HG03039 (cell line): ENCODE results near the gene IL23R.
A peak's percentile ranks its signal among the peaks of the same experiment; 100 is the strongest.
"Not testable (repeated sequence)": the region's sequence is repeated elsewhere in the genome, so short reads cannot be mapped to it uniquely, and the experiment has no call there.

Experiments
- ATAC-seq: cut with Tn5 transposase; IDR thresholded peaks from one replicate; pipeline ENCODE4 v1.9.1; 2021; ENCODE audit warnings: mild to moderate bottlenecking, moderate library complexity; ENCODE audit not compliant: unreplicated experiment

Gene IL23R

GRCh38 chr1:67166196-67166595 lies at the start of gene IL23R:
Gene IL23R, plus strand, starts transcription at chr1:67166454. Its CDS starts 1,667 bp downstream, at chr1:67168121.
- ATAC-seq = peak; percentile 86

- no peak for ATAC-seq
Observed at GRCh38 chr1:67118191-67118590, 48.1 kb upstream of the IL23R start.

GRCh38 chr1:67118646-67119045 lies 47.6 kb upstream of the IL23R start:
- ATAC-seq = no peak

- ATAC-seq = no peak
Observed at GRCh38 chr1:67120855-67121619, 45.2 kb upstream of the IL23R start.

GRCh38 chr1:67124455-67124854 lies 41.8 kb upstream of the IL23R start:
- ATAC-seq = no peak

GRCh38 chr1:67126111-67126746 lies 40.0 kb upstream of the IL23R start:
- ATAC-seq = no peak

- no peak for ATAC-seq
Observed at GRCh38 chr1:67126974-67127373, 39.3 kb upstream of the IL23R start.

- no peak for ATAC-seq
Observed at GRCh38 chr1:67130673-67131072, 35.6 kb upstream of the IL23R start.

- ATAC-seq = no peak
Observed at GRCh38 chr1:67133177-67133576, 33.1 kb upstream of the IL23R start.

- no peak for ATAC-seq
Observed at GRCh38 chr1:67134695-67135094, 31.6 kb upstream of the IL23R start, which contains the start of gene C1orf141. Gene C1orf141, minus strand, starts transcription at chr1:67134970. Its CDS starts 7,730 bp downstream, at chr1:67127240.

GRCh38 chr1:67135354-67135753 lies 30.9 kb upstream of the IL23R start:
- ATAC-seq = no peak

- no peak for ATAC-seq
Observed at GRCh38 chr1:67137307-67137753, 28.9 kb upstream of the IL23R start.

GRCh38 chr1:67138813-67139499 lies 27.3 kb upstream of the IL23R start:
- ATAC-seq = no peak

- no peak for ATAC-seq
Observed at GRCh38 chr1:67140460-67140859, 25.8 kb upstream of the IL23R start.

GRCh38 chr1:67141832-67142231 lies 24.4 kb upstream of the IL23R start:
- not testable (repeated sequence) for ATAC-seq

- no peak for ATAC-seq
Observed at GRCh38 chr1:67142931-67143330, 23.3 kb upstream of the IL23R start.

GRCh38 chr1:67143966-67144365 lies 22.3 kb upstream of the IL23R start:
- no peak for ATAC-seq

GRCh38 chr1:67144696-67145095 lies 21.6 kb upstream of the IL23R start:
- no peak for ATAC-seq

GRCh38 chr1:67146101-67146500 lies 20.2 kb upstream of the IL23R start:
- ATAC-seq = no peak

- no peak for ATAC-seq
Observed at GRCh38 chr1:67146539-67146938, 19.7 kb upstream of the IL23R start.

GRCh38 chr1:67147973-67148372 lies 18.3 kb upstream of the IL23R start:
- ATAC-seq = not testable (repeated sequence)
